HepG2 (cell line): ENCODE data around the gene EPHA6. TPM values are rescaled to one million over a fixed set of nuclear protein-coding genes. Genes with fewer than 3 reads are reported as not detected.

Source experiments
- ATAC-seq: fragments of 200-7000 bp; cut with Tn5 transposase; 3 replicates; pipeline ENCODE4 v1.9.1; 2020; ENCODE audit warnings: mild to moderate bottlenecking, moderate library complexity
- BruUV-seq: library from RNA; stranded (reverse); fragments of 400-500 nt; replicated peaks from 2 replicates; lab custom pipeline; 2021; lab: Mats Ljungman, UMichigan
- CTCF ChIA-PET: fragments of 300-600 bp; formaldehyde crosslinking; extraction: SDS; loops from one replicate; lab custom pipeline; 2021; ENCODE audit warnings: low total read pairs, inconsistent platforms, low intra/inter-chr PET ratio; lab: Yijun Ruan, JAX
- POLR2A ChIA-PET: fragments of 350-600 bp; sonication (Branson Sonifier 250); formaldehyde crosslinking; loops from one replicate; lab custom pipeline; 2020; ENCODE audit warnings: antibody characterized with exemption, inconsistent platforms; lab: Yijun Ruan, JAX
- DNase-seq: peaks from one replicate; pipeline ENCODE4 v3.0.0-alpha.2; 2015; ENCODE audit warnings: low spot score
- FAIRE-seq: peaks from 3 replicates; lab custom pipeline; 2011; peaks lifted over from hg19 to GRCh38; lab: Jason Lieb, UNC
- H2AFZ ChIP-seq: one replicate; pipeline ENCODE4 v1.6.1; 2011; ENCODE audit warnings: low read length, inconsistent platforms
- H3K27ac ChIP-seq: fragments of 300-600 bp; 3 replicates; pipeline ENCODE4 v1.8.0; 2011; ENCODE audit warnings: mixed run types, mild to moderate bottlenecking, mixed read lengths, low read length, inconsistent platforms; ENCODE audit not compliant: insufficient read depth; ENCODE audit errors: extremely low read length
- H3K27me3 ChIP-seq, 2 experiments: fragments of 200-600 bp in 1 of 2; 2 replicates in 1 of 2; 3 replicates in 1 of 2; pipeline versions ENCODE4 v1.6.0 to v1.8.0; 2011; ENCODE audit warnings: low read length in 2 of 2, mild to moderate bottlenecking in 2 of 2, moderate library complexity in 2 of 2, inconsistent platforms in 1 of 2; ENCODE audit not compliant: insufficient read depth in 2 of 2, control insufficient read depth in 1 of 2
- H3K36me3 ChIP-seq, 2 experiments: fragments of 200-600 bp in 1 of 2; replicated peaks in 1 of 2; 2 replicates in 1 of 2; 3 replicates in 1 of 2; pipeline versions ENCODE4 v1.5.1 to v1.8.0; 2011; ENCODE audit warnings: low read length in 2 of 2, inconsistent platforms in 1 of 2; ENCODE audit not compliant: insufficient read depth in 2 of 2, control insufficient read depth in 1 of 2
- H3K4me1 ChIP-seq: 2 replicates; pipeline ENCODE4 v1.5.1; 2012; ENCODE audit warnings: low read length, inconsistent platforms; ENCODE audit not compliant: insufficient read depth
- H3K4me2 ChIP-seq: 2 replicates; pipeline ENCODE4 v1.6.0; 2011; ENCODE audit warnings: low read depth, low read length, inconsistent platforms
- H3K4me3 ChIP-seq, 3 experiments: fragments of 200-600 bp in 1 of 3; sonication (generic), shearing (Covaris generic) in 1 of 3; replicated peaks in 1 of 3; 2 replicates each; pipeline ENCODE4 v1.5.1; 2011 to 2016; ENCODE audit warnings: low read length in 3 of 3, inconsistent platforms in 2 of 3, low read depth in 2 of 3, mild to moderate bottlenecking in 2 of 3, control low read depth in 1 of 3, mixed read lengths in 1 of 3; ENCODE audit not compliant: insufficient read depth in 1 of 3
- H3K79me2 ChIP-seq: one replicate; pipeline ENCODE4 v1.6.1; 2011; ENCODE audit warnings: low read length, inconsistent platforms; ENCODE audit not compliant: insufficient read depth
- H3K9ac ChIP-seq: 2 replicates; pipeline ENCODE4 v1.6.0; 2011; ENCODE audit warnings: mild to moderate bottlenecking, low read depth, low read length, inconsistent platforms; ENCODE audit not compliant: insufficient read depth
- H3K9me3 ChIP-seq: 2 replicates; pipeline ENCODE4 v1.5.1; 2012; ENCODE audit warnings: mild to moderate bottlenecking, low read length
- H4K20me1 ChIP-seq: 2 replicates; pipeline ENCODE4 v1.6.0; 2011; ENCODE audit warnings: inconsistent platforms, mild to moderate bottlenecking, low read length, moderate library complexity; ENCODE audit not compliant: insufficient read depth
- CHD4 ChIP-seq: fragments of 200-600 bp; sonication (generic); IDR thresholded peaks from 2 replicates; pipeline ENCODE4 v1.7.0; 2017; ENCODE audit warnings: mild to moderate bottlenecking, low read length, borderline replicate concordance
- FOXO4 ChIP-seq: sonication (generic); formaldehyde crosslinking; conservative IDR thresholded peaks from 2 replicates; pipeline ENCODE4 v1.8.1; 2023; ENCODE audit warnings: missing genetic modification reagents
- HNF4A ChIP-seq: sonication (generic); formaldehyde crosslinking; IDR thresholded peaks from 2 replicates; pipeline ENCODE4 v1.4.0; 2020; ENCODE audit warnings: missing genetic modification reagents
- KMT2B ChIP-seq: IDR thresholded peaks from 2 replicates; pipeline ENCODE4 v1.6.1; 2016; ENCODE audit warnings: missing genetic modification reagents, missing compliant biosample characterization
- MED8 ChIP-seq: sonication (generic); formaldehyde crosslinking; IDR thresholded peaks from 2 replicates; pipeline ENCODE4 v1.8.1; 2023; ENCODE audit warnings: mild to moderate bottlenecking, missing genetic modification reagents; ENCODE audit not compliant: insufficient replicate concordance
- PBX2 ChIP-seq: IDR thresholded peaks from 2 replicates; pipeline ENCODE4 v1.6.1; 2016; ENCODE audit warnings: control low read depth
- SALL2 ChIP-seq: sonication (generic); formaldehyde crosslinking; IDR thresholded peaks from 2 replicates; pipeline ENCODE4 v1.8.1; 2023; ENCODE audit warnings: mild to moderate bottlenecking, missing genetic modification reagents, inconsistent platforms
- SOX13 ChIP-seq, 3 experiments: fragments of 450-650 bp in 1 of 3; sonication (generic) in 1 of 3; formaldehyde crosslinking in 1 of 3; IDR thresholded peaks in 2 of 3; conservative IDR thresholded peaks in 1 of 3; 2 replicates each; pipeline versions ENCODE4 v1.5.0 to v1.6.1; 2016 to 2020; ENCODE audit warnings: antibody characterized with exemption in 1 of 3, mild to moderate bottlenecking in 1 of 3, missing compliant biosample characterization in 1 of 3, missing genetic modification reagents in 1 of 3, moderate library complexity in 1 of 3
- SP5 ChIP-seq: IDR thresholded peaks from 2 replicates; pipeline ENCODE4 v1.6.1; 2016; ENCODE audit warnings: low read depth, borderline replicate concordance
- ZNF101 ChIP-seq: sonication (generic); formaldehyde crosslinking; IDR thresholded peaks from 2 replicates; pipeline ENCODE4 v1.4.0; 2020; ENCODE audit warnings: mild to moderate bottlenecking, low read depth, missing genetic modification reagents, borderline replicate concordance
- ZNF280B ChIP-seq: sonication (generic); formaldehyde crosslinking; IDR thresholded peaks from 2 replicates; pipeline ENCODE4 v1.5.0; 2020; ENCODE audit warnings: missing genetic modification reagents, mild to moderate bottlenecking, borderline replicate concordance
- ZNF609 ChIP-seq: sonication (generic); formaldehyde crosslinking; IDR thresholded peaks from 2 replicates; pipeline ENCODE4 v1.4.0; 2020; ENCODE audit warnings: mild to moderate bottlenecking, missing genetic modification reagents, borderline replicate concordance
- ZNF703 ChIP-seq: sonication (generic); formaldehyde crosslinking; IDR thresholded peaks from 2 replicates; pipeline ENCODE4 v1.5.1; 2020; ENCODE audit warnings: missing genetic modification reagents, mild to moderate bottlenecking, moderate library complexity, borderline replicate concordance
- WGBS: methylation state at CpG from one replicate; pipeline ENCODE4 v1.1.6; 2017; ENCODE audit warnings: low lambda C conversion rate; 5-methylcytosine and 5-hydroxymethylcytosine counted together
- in situ Hi-C: cut with HindIII; loops from 2 replicates; pipeline ENCODE4 v1.10.0; 2017; ENCODE audit warnings: low pct_unique_long_range_greater_than_20kb; ENCODE audit not compliant: extremely low pct_ligation_motif_present
- intact Hi-C: fragments of 100-400 bp; cut with micrococcal nuclease; formaldehyde crosslinking; loops from one replicate; pipeline ENCODE4 v1.10.0; 2022; ENCODE audit not compliant: unreplicated experiment
- polyA plus RNA-seq, 8 experiments: library from polyadenylated mRNA; depleted of rRNA in 3 of 8; stranded (reverse) in 7 of 8; unstranded in 1 of 8; fragments of >200 nt; fragmentation: Illumina TruSeq in 4 of 8; extraction: Trizol in 4 of 8; gene quantifications; 2 replicates each; pipeline versions ENCODE4 v1.2.1 to v1.2.3, GENCODE V29; 2011 to 2016; ENCODE audit warnings: low read depth in 4 of 8, missing spikeins in 1 of 8, mixed read lengths in 1 of 8; ENCODE audit not compliant: insufficient read depth in 1 of 8
- total RNA-seq, 5 experiments: library from RNA; depleted of rRNA; stranded (reverse); fragments of >200 nt; fragmentation: Illumina TruSeq; extraction: Trizol; gene quantifications; 2 replicates each; pipeline ENCODE4 v1.2.3, GENCODE V29; 2016; ENCODE audit warnings: low read depth in 1 of 5

The EPHA6 gene
- total and polyA plus RNA-seq, 2 of the 13 experiments (the other 11 are each of a cell fraction or from before 2014, with no cell fraction given), result not detected

- no peak for ATAC-seq
- no peaks in the 10 kb centered on the region for H3K79me2 ChIP-seq
- H2AFZ ChIP-seq, result no peak overlapping the region
- WGBS, result 0% methylated on average over 2 of the region's 2 CpGs
- H3K9ac ChIP-seq, result no peak overlapping the region
- H3K27me3 ChIP-seq, result no peaks in the 10 kb centered on the region
- TF ChIP-seq ZNF101 (CRISPR knock-in tag) (no peak), KMT2B (no peak), FOXO4 (CRISPR knock-in tag) (no peak), ZNF280B (CRISPR knock-in tag) (no peak), ZNF609 (CRISPR knock-in tag) (no peak), ZNF703 (no peak), SP5 (CRISPR knock-in tag) (no peak), CHD4 (no peak), HNF4A (CRISPR knock-in tag) (no peak), MED8 (CRISPR knock-in tag) (no peak), SOX13 (IDR thresholded peaks at IDR 0.05) (no peak), SOX13 (CRISPR knock-in tag; conservative IDR thresholded peaks at IDR 0.05 in 1 of 2, IDR thresholded peaks at IDR 0.05 in 1 of 2) (no peak), SALL2 (CRISPR knock-in tag) (no peak), PBX2 (CRISPR knock-in tag) (no peak)
- intact Hi-C loops (no loop called here), in situ Hi-C loops (loop anchor here (10.0 kb wide), 1 partner anchor 789 kb away; no protein-coding TSS in a partner anchor)
- no peaks in the 10 kb centered on the region for H3K9me3 ChIP-seq
- BruUV-seq, result no TSS peak
- ChIA-PET POLR2A (no interaction called here), CTCF (no interaction called here)
- H3K36me3 ChIP-seq, result no peaks in the 10 kb centered on the region
- no peaks in the 10 kb centered on the region for H3K4me1 ChIP-seq
- no peaks in the 10 kb centered on the region for H4K20me1 ChIP-seq
- H3K4me3 ChIP-seq, result no peak overlapping the region
- DNase-seq, result no peak
- no peak overlapping the region for H3K27ac ChIP-seq
- no peak overlapping the region for H3K4me2 ChIP-seq
- FAIRE-seq, result no peak
Measured at GRCh38 chr3:96865605-96866004, 51.2 kb downstream of the EPHA6 start.
